Astrocyte (in vitro differentiated cells and primary cell): ENCODE data around the gene RIN1. TPM values are rescaled to one million over a fixed set of nuclear protein-coding genes. Genes with fewer than 3 reads are reported as not detected.

ENCODE experiments used
- DNase-seq: peaks from one replicate; pipeline ENCODE4 v3.0.0-alpha.2; 2010; ENCODE audit warnings: low read depth
- FAIRE-seq: peaks from 2 replicates; lab custom pipeline; 2011; peaks lifted over from hg19 to GRCh38; lab: Jason Lieb, UNC
- H2AFZ ChIP-seq: 2 replicates; pipeline ENCODE4 v1.6.0; 2012; ENCODE audit warnings: low read depth, low read length, inconsistent platforms
- H3K27ac ChIP-seq: 2 replicates; pipeline ENCODE4 v1.5.1; 2011; ENCODE audit warnings: low read depth, low read length, inconsistent platforms
- H3K27me3 ChIP-seq: 2 replicates; pipeline ENCODE4 v1.6.0; 2011; ENCODE audit warnings: low read length, inconsistent platforms; ENCODE audit not compliant: insufficient read depth
- H3K36me3 ChIP-seq: 2 replicates; pipeline ENCODE4 v1.5.1; 2011; ENCODE audit warnings: low read length, inconsistent platforms; ENCODE audit not compliant: insufficient read depth
- H3K4me1 ChIP-seq: 2 replicates; pipeline ENCODE4 v1.5.1; 2011; ENCODE audit warnings: low read length, inconsistent platforms; ENCODE audit not compliant: insufficient read depth
- H3K4me2 ChIP-seq: 2 replicates; pipeline ENCODE4 v1.6.0; 2012; ENCODE audit warnings: low read length, inconsistent platforms
- H3K4me3 ChIP-seq: 2 replicates; pipeline ENCODE4 v1.5.1; 2011; ENCODE audit warnings: low read depth, mild to moderate bottlenecking, low read length, inconsistent platforms; ENCODE audit not compliant: insufficient read depth
- H3K79me2 ChIP-seq: 2 replicates; pipeline ENCODE4 v1.6.0; 2012; ENCODE audit warnings: mild to moderate bottlenecking, low read length, inconsistent platforms; ENCODE audit not compliant: insufficient read depth
- H3K9ac ChIP-seq: 2 replicates; pipeline ENCODE4 v1.6.0; 2012; ENCODE audit warnings: mild to moderate bottlenecking, low read length, inconsistent platforms
- H3K9me3 ChIP-seq: 2 replicates; pipeline ENCODE4 v1.5.1; 2012; ENCODE audit warnings: low read depth, mild to moderate bottlenecking, low read length, inconsistent platforms; ENCODE audit not compliant: insufficient read depth
- H4K20me1 ChIP-seq: 2 replicates; pipeline ENCODE4 v1.6.0; 2012; ENCODE audit warnings: low read length, inconsistent platforms; ENCODE audit not compliant: insufficient read depth
- H3K27ac Mint-ChIP-seq: one replicate; pipeline ENCODE4 v1.8.0; 2021; ENCODE audit warnings: mild to moderate bottlenecking, mixed read lengths; ENCODE audit not compliant: unreplicated experiment
- H3K27me3 Mint-ChIP-seq: one replicate; pipeline ENCODE4 v1.8.0; 2021; ENCODE audit warnings: low read depth, mixed read lengths; ENCODE audit not compliant: unreplicated experiment
- H3K36me3 Mint-ChIP-seq: one replicate; pipeline ENCODE4 v1.8.0; 2021; ENCODE audit warnings: low read depth, mixed read lengths; ENCODE audit not compliant: unreplicated experiment
- H3K4me1 Mint-ChIP-seq: one replicate; pipeline ENCODE4 v1.8.0; 2021; ENCODE audit warnings: low read depth, mixed read lengths; ENCODE audit not compliant: unreplicated experiment
- H3K4me3 Mint-ChIP-seq: one replicate; pipeline ENCODE4 v1.8.0; 2021; ENCODE audit warnings: mild to moderate bottlenecking, moderate library complexity, mixed read lengths; ENCODE audit not compliant: unreplicated experiment
- H3K9me3 Mint-ChIP-seq: one replicate; pipeline ENCODE4 v1.8.0; 2021; ENCODE audit warnings: mild to moderate bottlenecking, mixed read lengths; ENCODE audit not compliant: unreplicated experiment
- CTCF ChIP-seq: IDR thresholded peaks from 2 replicates; pipeline ENCODE4 v1.5.1; 2011; ENCODE audit warnings: low read depth, mild to moderate bottlenecking, inconsistent platforms, low read length, moderate library complexity; ENCODE audit not compliant: insufficient read depth
- EZH2 ChIP-seq: IDR thresholded peaks from 2 replicates; pipeline ENCODE4 v1.6.1; 2012; ENCODE audit warnings: mild to moderate bottlenecking, low read length, inconsistent platforms; ENCODE audit not compliant: insufficient read depth
- total RNA-seq: library from RNA; stranded (reverse); gene quantifications from 2 replicates; pipeline ENCODE4 v1.2.1, GENCODE V29; 2021

Gene RIN1
- total RNA-seq, 1 donor from 2014 or later: 12.0 TPM

DNA sequence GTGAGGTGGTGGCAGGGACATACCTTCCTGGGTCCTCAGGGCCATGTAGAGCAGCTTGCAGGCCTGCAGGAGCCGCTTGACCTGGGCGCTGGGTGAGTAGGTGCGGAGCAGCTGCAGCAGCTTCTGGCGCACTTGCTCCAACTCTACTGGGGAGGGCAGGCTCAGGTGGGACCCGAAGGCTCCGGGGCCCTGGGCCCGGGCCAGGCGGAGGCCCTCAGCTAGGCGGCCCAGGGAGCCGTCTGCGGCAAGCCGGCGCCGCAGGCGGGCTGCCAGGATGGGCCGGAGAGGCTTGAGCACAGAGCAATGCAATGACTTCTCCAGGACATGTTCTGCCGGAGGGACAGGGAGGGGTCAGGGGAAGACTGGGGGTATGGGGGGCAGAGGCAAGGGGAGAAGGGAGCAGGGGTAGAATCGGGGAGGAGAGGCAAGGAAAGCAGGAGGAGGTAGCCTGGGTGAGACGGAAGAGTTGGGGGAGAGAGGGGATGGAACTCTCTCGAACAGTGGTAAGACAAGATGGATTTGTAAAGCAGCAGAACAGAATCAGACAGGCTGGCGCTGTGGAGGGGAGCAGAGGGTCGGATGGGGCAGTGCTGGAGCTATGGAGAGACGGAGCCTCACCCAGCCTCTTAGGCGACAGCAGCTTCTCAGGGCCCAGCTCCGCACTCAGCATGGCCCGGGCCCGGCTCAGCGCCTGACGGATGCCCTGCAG is 2.2 kb downstream of the RIN1 start:
- peaks cover 6% of the 10 kb centered on the region for H3K36me3 Mint-ChIP-seq
- no peak overlapping the region for H3K27ac Mint-ChIP-seq
- no peak overlapping the region for H2AFZ ChIP-seq
- peak overlapping the region; percentile 99 for H3K4me2 ChIP-seq
- DNase-seq (no peak), FAIRE-seq (no peak)
- peaks cover 50% of the 10 kb centered on the region for H4K20me1 ChIP-seq
- H3K79me2 ChIP-seq: peaks cover 27% of the 10 kb centered on the region
- H3K9me3 ChIP-seq: no peaks in the 10 kb centered on the region
- no peak overlapping the region for H3K27ac ChIP-seq
- no peak overlapping the region for H3K4me3 ChIP-seq
- peak overlapping the region; percentile 95 for H3K9ac ChIP-seq
- H3K9me3 Mint-ChIP-seq: peaks cover 2% of the 10 kb centered on the region
- H3K4me1 ChIP-seq: peaks cover 47% of the 10 kb centered on the region
- H3K27me3 Mint-ChIP-seq: no peaks in the 10 kb centered on the region
- H3K27me3 ChIP-seq: no peaks in the 10 kb centered on the region
- peaks cover 28% of the 10 kb centered on the region for H3K4me1 Mint-ChIP-seq
- H3K4me3 Mint-ChIP-seq: no peak overlapping the region
- TF ChIP-seq EZH2 (no peak), CTCF (no peak)
- peaks cover 3% of the 10 kb centered on the region for H3K36me3 ChIP-seq

DNA sequence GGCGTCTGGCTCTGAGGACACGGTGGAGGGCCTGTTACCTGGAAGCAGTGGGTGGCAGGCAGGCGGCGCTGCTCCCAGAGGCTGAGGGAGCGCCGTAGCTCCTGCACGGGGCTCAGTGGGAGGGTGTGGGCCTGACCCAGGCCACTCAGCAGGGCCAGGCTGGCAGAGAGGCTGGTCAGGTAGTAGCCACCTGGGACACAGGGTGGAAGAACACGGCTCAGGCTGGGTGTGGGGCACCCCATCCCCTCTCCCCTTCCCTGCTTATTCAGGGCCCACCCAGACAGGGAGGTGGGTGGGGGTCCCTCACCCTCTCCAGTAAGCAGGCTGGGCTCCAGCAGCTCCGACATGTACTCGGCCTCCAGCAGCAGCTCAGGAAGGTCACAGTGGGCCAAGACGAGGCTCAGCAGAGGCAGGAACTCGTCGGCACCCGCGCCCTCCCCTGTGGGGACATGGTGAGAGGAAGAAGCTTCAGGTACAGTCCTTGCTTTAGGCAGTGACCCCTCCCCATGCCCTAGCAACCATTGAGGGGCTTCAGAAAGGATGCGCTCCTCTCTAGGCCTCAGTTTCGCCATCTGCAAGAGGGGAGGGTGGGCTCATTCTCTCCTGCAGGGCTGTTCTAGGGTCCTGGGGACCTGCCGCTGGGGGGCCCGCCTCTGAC is 2.9 kb downstream of the RIN1 start:
- Mint-ChIP-seq H3K9me3 (peaks cover 2% of the 10 kb centered on the region), H3K27ac (no peak overlapping the region), H3K4me1 (peaks cover 27% of the 10 kb centered on the region), H3K36me3 (peaks cover 5% of the 10 kb centered on the region), H3K4me3 (no peak overlapping the region), H3K27me3 (no peaks in the 10 kb centered on the region)
- DNase-seq (no peak), FAIRE-seq (no peak)
- Histone ChIP-seq H2AFZ (no peak overlapping the region), H3K27me3 (no peaks in the 10 kb centered on the region), H3K27ac (no peak overlapping the region), H3K9ac (no peak overlapping the region), H3K4me1 (peaks cover 46% of the 10 kb centered on the region), H4K20me1 (peaks cover 50% of the 10 kb centered on the region), H3K79me2 (peaks cover 27% of the 10 kb centered on the region), H3K4me3 (no peak overlapping the region), H3K9me3 (no peaks in the 10 kb centered on the region), H3K4me2 (peak overlapping the region; percentile 99), H3K36me3 (peaks cover 3% of the 10 kb centered on the region)
- TF ChIP-seq CTCF (no peak), EZH2 (no peak)
